H9 (cell line): Measurements from ENCODE around the gene PLCB1. TPM values are rescaled to one million over a fixed set of nuclear protein-coding genes. Genes with fewer than 3 reads are reported as not detected.

Experiments
- DNase-seq: peaks from one replicate; pipeline ENCODE4 v3.0.0-alpha.2; 2017
- H2AFZ ChIP-seq: one replicate; pipeline ENCODE4 v1.6.1; 2013; ENCODE audit warnings: mild to moderate bottlenecking, low read length, control low read depth, moderate library complexity
- H2AK5ac ChIP-seq: 2 replicates; pipeline ENCODE4 v1.6.1; 2013; ENCODE audit warnings: low read length, control low read depth, mixed read lengths; ENCODE audit not compliant: insufficient read length
- H2BK120ac ChIP-seq: one replicate; pipeline ENCODE4 v1.6.1; 2013; ENCODE audit warnings: low read depth, mild to moderate bottlenecking, low read length, control low read depth, inconsistent platforms; ENCODE audit not compliant: poor library complexity, severe bottlenecking
- H2BK12ac ChIP-seq: 2 replicates; pipeline ENCODE4 v1.6.1; 2013; ENCODE audit warnings: low read length, control low read depth, mixed read lengths, low read depth; ENCODE audit not compliant: insufficient read length
- H2BK15ac ChIP-seq: 2 replicates; pipeline ENCODE4 v1.6.1; 2013; ENCODE audit warnings: low read depth, low read length, control low read depth
- H2BK20ac ChIP-seq: one replicate; pipeline ENCODE4 v1.6.1; 2013; ENCODE audit warnings: low read depth, mild to moderate bottlenecking, low read length, control low read depth, inconsistent platforms; ENCODE audit not compliant: poor library complexity, severe bottlenecking
- H2BK5ac ChIP-seq: 2 replicates; pipeline ENCODE4 v1.6.1; 2013; ENCODE audit warnings: low read length, control low read depth, mixed read lengths; ENCODE audit not compliant: insufficient read length
- H3K14ac ChIP-seq: 2 replicates; pipeline ENCODE4 v1.6.1; 2013; ENCODE audit warnings: low read length, control low read depth; ENCODE audit not compliant: insufficient read depth
- H3K18ac ChIP-seq: 2 replicates; pipeline ENCODE4 v1.6.1; 2013; ENCODE audit warnings: low read depth, mild to moderate bottlenecking, mixed read lengths, low read length, control low read depth; ENCODE audit not compliant: insufficient read length
- H3K23ac ChIP-seq: 2 replicates; pipeline ENCODE4 v1.6.1; 2013; ENCODE audit warnings: low read length, control low read depth, mixed read lengths, low read depth; ENCODE audit not compliant: insufficient read length
- H3K23me2 ChIP-seq: 2 replicates; pipeline ENCODE4 v1.6.1; 2013; ENCODE audit warnings: low read depth, mild to moderate bottlenecking, mixed read lengths, low read length, control low read depth; ENCODE audit not compliant: insufficient read length, poor library complexity, severe bottlenecking
- H3K27ac ChIP-seq: 2 replicates; pipeline ENCODE4 v1.5.1; 2013; ENCODE audit warnings: low read length, control low read depth, mixed read lengths, low read depth; ENCODE audit not compliant: insufficient read length
- H3K27me3 ChIP-seq: 2 replicates; pipeline ENCODE4 v1.6.1; 2013; ENCODE audit warnings: low read length, control low read depth, inconsistent platforms; ENCODE audit not compliant: insufficient read depth
- H3K4ac ChIP-seq: 2 replicates; pipeline ENCODE4 v1.6.1; 2013; ENCODE audit warnings: low read depth, mild to moderate bottlenecking, control low read depth, inconsistent platforms, low read length, moderate library complexity
- H3K4me1 ChIP-seq: 2 replicates; pipeline ENCODE4 v1.6.1; 2013; ENCODE audit warnings: low read length, control low read depth, inconsistent platforms; ENCODE audit not compliant: insufficient read depth
- H3K4me2 ChIP-seq: 2 replicates; pipeline ENCODE4 v1.6.1; 2013; ENCODE audit warnings: low read length, control low read depth, mixed read lengths; ENCODE audit not compliant: insufficient read length, insufficient read depth
- H3K56ac ChIP-seq: 2 replicates; pipeline ENCODE4 v1.6.1; 2013; ENCODE audit warnings: low read depth, mild to moderate bottlenecking, mixed read lengths, low read length, control low read depth; ENCODE audit not compliant: insufficient read length
- H3K79me1 ChIP-seq: 2 replicates; pipeline ENCODE4 v1.6.1; 2013; ENCODE audit warnings: low read depth, mild to moderate bottlenecking, moderate library complexity, low read length, control low read depth, inconsistent platforms; ENCODE audit not compliant: insufficient read depth, poor library complexity, severe bottlenecking
- H3K79me2 ChIP-seq: 2 replicates; pipeline ENCODE4 v1.6.1; 2013; ENCODE audit warnings: low read length, control low read depth, inconsistent platforms; ENCODE audit not compliant: insufficient read depth
- H3K9ac ChIP-seq: 2 replicates; pipeline ENCODE4 v1.6.1; 2013; ENCODE audit warnings: low read length, control low read depth, mixed read lengths; ENCODE audit not compliant: insufficient read length; ENCODE audit errors: extremely low read depth
- H3K9me3 ChIP-seq: one replicate; pipeline ENCODE4 v1.6.1; 2013; ENCODE audit warnings: low read depth, low read length, inconsistent platforms; ENCODE audit not compliant: control insufficient read depth
- H3T11ph ChIP-seq: one replicate; pipeline ENCODE4 v1.6.1; 2013; ENCODE audit warnings: mild to moderate bottlenecking, low read length, control low read depth, inconsistent platforms
- H4K20me1 ChIP-seq: one replicate; pipeline ENCODE4 v1.6.1; 2013; ENCODE audit not compliant: control insufficient read depth, insufficient read length, insufficient read depth
- H4K5ac ChIP-seq: 2 replicates; pipeline ENCODE4 v1.6.1; 2013; ENCODE audit warnings: low read depth, mild to moderate bottlenecking, mixed read lengths, low read length, control low read depth; ENCODE audit not compliant: insufficient read length
- H4K8ac ChIP-seq: replicated peaks from 2 replicates; pipeline ENCODE4 v1.6.1; 2013; ENCODE audit warnings: low read length, control low read depth, mixed read lengths, low read depth; ENCODE audit not compliant: insufficient read length
- H4K91ac ChIP-seq: 2 replicates; pipeline ENCODE4 v1.6.1; 2013; ENCODE audit warnings: low read depth, mild to moderate bottlenecking, moderate library complexity, mixed read lengths, low read length, control low read depth; ENCODE audit not compliant: insufficient read length
- H3K27ac Mint-ChIP-seq, 3 experiments: 2 replicates in 2 of 3; 3 replicates in 1 of 3; pipeline ENCODE4 v1.8.0; 2020 to 2021; ENCODE audit warnings: mixed read lengths in 3 of 3, mild to moderate bottlenecking in 1 of 3, moderate library complexity in 1 of 3
- H3K27me3 Mint-ChIP-seq: 2 replicates; pipeline ENCODE4 v1.8.0; 2021; ENCODE audit warnings: low read depth, mild to moderate bottlenecking, moderate library complexity, mixed read lengths
- H3K36me3 Mint-ChIP-seq, 3 experiments: 2 replicates in 2 of 3; 3 replicates in 1 of 3; pipeline ENCODE4 v1.8.0; 2020 to 2021; ENCODE audit warnings: low read depth in 3 of 3, mixed read lengths in 3 of 3; ENCODE audit not compliant: insufficient read depth in 1 of 3
- H3K4me1 Mint-ChIP-seq, 2 experiments: 2 replicates each; pipeline ENCODE4 v1.8.0; 2020; ENCODE audit warnings: mixed read lengths in 2 of 2
- H3K4me3 Mint-ChIP-seq, 2 experiments: 2 replicates in 1 of 2; 3 replicates in 1 of 2; pipeline ENCODE4 v1.8.0; 2020 to 2021; ENCODE audit warnings: mild to moderate bottlenecking in 2 of 2, mixed read lengths in 2 of 2, moderate library complexity in 1 of 2
- H3K9me3 Mint-ChIP-seq, 2 experiments: 2 replicates in 1 of 2; 3 replicates in 1 of 2; pipeline ENCODE4 v1.8.0; 2020; ENCODE audit warnings: mild to moderate bottlenecking in 2 of 2, mixed read lengths in 2 of 2, moderate library complexity in 1 of 2
- WGBS: extraction: QIAGEN DNeasy Blood & Tissue Kit; methylation state at CpG from one replicate; pipeline ENCODE4 v1.1.7; 2013; ENCODE audit warnings: missing lambda C conversion rate, low lambda C conversion rate, mixed read lengths; ENCODE audit not compliant: insufficient read length; ENCODE audit errors: extremely low coverage; 5-methylcytosine and 5-hydroxymethylcytosine counted together
- total RNA-seq: library from RNA; stranded (reverse); gene quantifications from 2 replicates; pipeline ENCODE4 v1.2.1, GENCODE V29; 2021
- TF ChIP-seq, protein P1 (sequence below): fragments of 200-600 bp; sonication (generic); conservative IDR thresholded peaks from 3 replicates; pipeline ENCODE4 v1.8.0; 2021; ENCODE audit warnings: antibody characterized with exemption, mild to moderate bottlenecking

PLCB1 gene
- total RNA-seq, 1 experiment from 2014 or later: 11.5 TPM

DNA sequence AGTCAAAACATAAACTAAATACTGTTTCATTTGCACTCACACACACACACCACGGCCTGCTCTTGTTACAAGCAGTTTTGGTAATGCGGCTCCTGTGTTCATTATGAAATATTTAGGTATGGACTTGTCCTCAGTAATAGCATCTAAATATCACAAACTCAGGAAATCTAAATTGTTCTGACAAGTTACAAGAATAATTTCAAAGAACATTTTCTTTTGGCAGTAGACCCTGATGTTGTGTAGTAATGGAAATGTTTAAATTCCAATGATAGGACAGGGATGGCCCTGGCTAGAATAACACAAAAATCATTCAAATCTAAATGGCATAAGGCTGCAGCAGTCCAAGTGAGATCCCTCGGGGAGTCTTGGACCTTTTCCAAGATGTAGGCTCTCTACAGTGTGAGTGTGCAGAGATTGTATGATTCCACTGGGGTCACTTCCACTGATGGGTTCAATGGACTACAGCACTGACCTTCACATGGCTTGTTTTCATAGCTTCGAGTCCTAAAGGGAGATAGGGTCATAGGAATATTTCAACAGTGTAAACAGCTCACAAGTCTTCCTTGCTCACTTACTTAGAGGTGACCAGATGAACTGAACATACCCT lies 726.2 kb downstream of the PLCB1 start:
- Histone ChIP-seq H2BK5ac (no peak overlapping the region), H2BK120ac (no peak overlapping the region)
- no peak for DNase-seq

More for the DNA sequence above, 726.2 kb downstream of the PLCB1 start:
- Histone ChIP-seq H3K18ac (no peak overlapping the region), H4K5ac (no peak overlapping the region), H2BK12ac (no peak overlapping the region), H3T11ph (no peak overlapping the region), H3K56ac (no peak overlapping the region), H3K79me2 (no peaks in the 10 kb centered on the region), H2BK20ac (no peak overlapping the region), H3K4me2 (no peak overlapping the region), H2BK15ac (no peak overlapping the region), H3K14ac (no peak overlapping the region), H3K79me1 (no peaks in the 10 kb centered on the region), H3K9me3 (peaks cover 5% of the 10 kb centered on the region), H4K20me1 (no peaks in the 10 kb centered on the region), H3K23me2 (no peaks in the 10 kb centered on the region), H3K9ac (no peak overlapping the region), H2AK5ac (no peak overlapping the region), H3K27ac (no peak overlapping the region), H4K91ac (no peak overlapping the region), H3K23ac (no peak overlapping the region), H3K27me3 (no peaks in the 10 kb centered on the region), H4K8ac (no peak overlapping the region), H3K4ac (no peak overlapping the region), H3K4me1 (peaks cover 6% of the 10 kb centered on the region; the same call in 1 of the 2 replicates), H2AFZ (no peak overlapping the region)
- Mint-ChIP-seq H3K4me1 (peaks cover 8 to 11% of the 10 kb centered on the region in 2 experiments; a peak in 3 of 4 replicates), H3K27me3 (no peaks in the 10 kb centered on the region), H3K4me3 (no peak overlapping the region), H3K36me3 (peaks cover 2 to 8% (median 6%) of the 10 kb centered on the region in 3 experiments; a peak in 6 of 7 replicates), H3K27ac (no peak overlapping the region), H3K9me3 (peaks cover 6% of the 10 kb centered on the region in 2 experiments; a peak in 3 of 5 replicates)
- TF ChIP-seq, protein P1, sequence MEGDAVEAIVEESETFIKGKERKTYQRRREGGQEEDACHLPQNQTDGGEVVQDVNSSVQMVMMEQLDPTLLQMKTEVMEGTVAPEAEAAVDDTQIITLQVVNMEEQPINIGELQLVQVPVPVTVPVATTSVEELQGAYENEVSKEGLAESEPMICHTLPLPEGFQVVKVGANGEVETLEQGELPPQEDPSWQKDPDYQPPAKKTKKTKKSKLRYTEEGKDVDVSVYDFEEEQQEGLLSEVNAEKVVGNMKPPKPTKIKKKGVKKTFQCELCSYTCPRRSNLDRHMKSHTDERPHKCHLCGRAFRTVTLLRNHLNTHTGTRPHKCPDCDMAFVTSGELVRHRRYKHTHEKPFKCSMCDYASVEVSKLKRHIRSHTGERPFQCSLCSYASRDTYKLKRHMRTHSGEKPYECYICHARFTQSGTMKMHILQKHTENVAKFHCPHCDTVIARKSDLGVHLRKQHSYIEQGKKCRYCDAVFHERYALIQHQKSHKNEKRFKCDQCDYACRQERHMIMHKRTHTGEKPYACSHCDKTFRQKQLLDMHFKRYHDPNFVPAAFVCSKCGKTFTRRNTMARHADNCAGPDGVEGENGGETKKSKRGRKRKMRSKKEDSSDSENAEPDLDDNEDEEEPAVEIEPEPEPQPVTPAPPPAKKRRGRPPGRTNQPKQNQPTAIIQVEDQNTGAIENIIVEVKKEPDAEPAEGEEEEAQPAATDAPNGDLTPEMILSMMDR: no peak
- no CpG with 5 or more reads among the region's 4 CpGs for WGBS
